SK-N-SH (cell line): ENCODE results near the gene ARHGAP44. TPM values are rescaled to one million over a fixed set of nuclear protein-coding genes. Genes with fewer than 3 reads are reported as not detected.

Experiments
- CTCF ChIA-PET: fragments of 300-600, 350-600 bp; formaldehyde crosslinking; extraction: SDS; loops from one replicate; lab custom pipeline; 2021; lab: Yijun Ruan, JAX
- POLR2A ChIA-PET: fragments of 350-600 bp; sonication (Branson Sonifier 250); formaldehyde crosslinking; extraction: SDS; loops from one replicate; lab custom pipeline; 2020; ENCODE audit warnings: antibody characterized with exemption, inconsistent platforms; lab: Yijun Ruan, JAX
- DNase-seq: peaks from one replicate; pipeline ENCODE4 v3.0.0; 2012
- H2AFZ ChIP-seq: fragments of 200-600 bp; sonication (generic); 2 replicates; pipeline ENCODE4 v1.8.1; 2016; ENCODE audit warnings: antibody characterized with exemption, mild to moderate bottlenecking, low read depth
- H3F3A ChIP-seq: fragments of 200-600 bp; sonication (generic); replicated peaks from 2 replicates; pipeline ENCODE3; 2016; ENCODE audit warnings: antibody characterized with exemption, mild to moderate bottlenecking; ENCODE audit not compliant: insufficient read depth
- H3K27ac ChIP-seq, 2 experiments: fragments of 200-500 bp in 1 of 2; fragments of 200-600 bp in 1 of 2; sonication (Bioruptor generic) in 1 of 2; sonication (generic), shearing (Covaris generic) in 1 of 2; 2 replicates each; pipeline versions ENCODE4 v1.5.1 to v1.6.1; 2014 to 2016; ENCODE audit warnings: low read depth in 2 of 2, inconsistent platforms in 1 of 2, low read length in 1 of 2, mild to moderate bottlenecking in 1 of 2, mixed read lengths in 1 of 2
- H3K27me3 ChIP-seq: fragments of 200-600 bp; sonication (generic), shearing (Covaris generic); 2 replicates; pipeline ENCODE4 v1.6.1; 2016; ENCODE audit warnings: mixed run types; ENCODE audit not compliant: insufficient read depth
- H3K36me3 ChIP-seq, 2 experiments: fragments of 200-500 bp in 1 of 2; fragments of 200-600 bp in 1 of 2; sonication (Bioruptor generic) in 1 of 2; sonication (generic) in 1 of 2; replicated peaks in 1 of 2; 2 replicates each; pipeline versions ENCODE3 to v1.5.1; 2014 to 2016; ENCODE audit warnings: low read length in 1 of 2, mild to moderate bottlenecking in 1 of 2; ENCODE audit not compliant: insufficient read depth in 2 of 2, control insufficient read depth in 1 of 2
- H3K4me1 ChIP-seq, 2 experiments: fragments of 200-500 bp in 1 of 2; fragments of 200-600 bp in 1 of 2; sonication (Bioruptor generic) in 1 of 2; sonication (generic), shearing (Covaris generic) in 1 of 2; 2 replicates each; pipeline versions ENCODE4 v1.5.1 to v1.6.1; 2014 to 2016; ENCODE audit warnings: low read depth in 1 of 2, low read length in 1 of 2, mixed run types in 1 of 2; ENCODE audit not compliant: insufficient read depth in 2 of 2, control insufficient read depth in 1 of 2
- H3K4me2 ChIP-seq: fragments of 200-600 bp; sonication (generic), shearing (Covaris generic); 2 replicates; pipeline ENCODE4 v1.6.1; 2017; ENCODE audit warnings: mixed run types
- H3K4me3 ChIP-seq, 2 experiments: fragments of 200-500 bp in 1 of 2; fragments of 200-600 bp in 1 of 2; sonication (Bioruptor generic) in 1 of 2; sonication (generic), shearing (Covaris generic) in 1 of 2; 2 replicates each; pipeline versions ENCODE4 v1.5.1 to v1.8.1; 2014 to 2016; ENCODE audit warnings: low read depth in 2 of 2, inconsistent platforms in 1 of 2, low read length in 1 of 2, mild to moderate bottlenecking in 1 of 2, mixed read lengths in 1 of 2, moderate library complexity in 1 of 2
- H3K79me2 ChIP-seq: fragments of 200-600 bp; sonication (generic); 2 replicates; pipeline ENCODE4 v1.8.1; 2017; ENCODE audit warnings: mild to moderate bottlenecking; ENCODE audit not compliant: insufficient read depth
- H3K9ac ChIP-seq: fragments of 200-600 bp; sonication (generic); 2 replicates; pipeline ENCODE4 v1.6.1; 2017; ENCODE audit warnings: mixed run types
- H3K9me2 ChIP-seq: fragments of 200-600 bp; sonication (generic); 2 replicates; pipeline ENCODE4 v1.6.1; 2017; ENCODE audit warnings: mixed run types
- H3K9me3 ChIP-seq: fragments of 200-600 bp; sonication (generic); 2 replicates; pipeline ENCODE4 v1.6.1; 2017; ENCODE audit warnings: mixed run types, mild to moderate bottlenecking, moderate library complexity
- H4K20me1 ChIP-seq: fragments of 200-600 bp; sonication (generic); 2 replicates; pipeline ENCODE4 v1.6.1; 2017; ENCODE audit warnings: mild to moderate bottlenecking, mixed run types; ENCODE audit not compliant: insufficient read depth
- CHD2 ChIP-seq: fragments of 150-350 bp; IDR thresholded peaks from 2 replicates; pipeline ENCODE4 v1.6.1; 2018; ENCODE audit warnings: low read length; ENCODE audit not compliant: partially characterized antibody
- EP300 ChIP-seq, 2 experiments: IDR thresholded peaks; 2 replicates each; pipeline versions ENCODE4 v1.4.0 to v1.6.1; 2012; ENCODE audit warnings: borderline replicate concordance in 1 of 2, low read depth in 1 of 2, low read length in 1 of 2
- EZH2phosphoT487 ChIP-seq: fragments of 200-600 bp; sonication (generic); IDR thresholded peaks from 2 replicates; pipeline ENCODE4 v1.6.1; 2017; ENCODE audit warnings: low read depth, mixed run types, mild to moderate bottlenecking, antibody characterized with exemption, moderate library complexity, borderline replicate concordance
- FOXM1 ChIP-seq: IDR thresholded peaks from 2 replicates; pipeline ENCODE4 v1.4.0; 2012; ENCODE audit warnings: low read depth, mild to moderate bottlenecking
- MXI1 ChIP-seq: IDR thresholded peaks from 2 replicates; pipeline ENCODE4 v1.6.1; 2012; ENCODE audit warnings: mild to moderate bottlenecking, low read depth, low read length, improper control_type of control experiment
- NFIC ChIP-seq: IDR thresholded peaks from 2 replicates; pipeline ENCODE4 v1.4.0; 2012; ENCODE audit warnings: borderline replicate concordance
- NRF1 ChIP-seq: IDR thresholded peaks from 2 replicates; pipeline ENCODE4 v1.6.1; 2012; ENCODE audit warnings: low read depth, mild to moderate bottlenecking, low read length
- POLR2AphosphoS5 ChIP-seq: IDR thresholded peaks from 2 replicates; pipeline ENCODE4 v1.6.1; 2012; ENCODE audit warnings: low read depth, low read length
- REST ChIP-seq: IDR thresholded peaks from 2 replicates; pipeline ENCODE4 v1.6.1; 2012; ENCODE audit warnings: mild to moderate bottlenecking, low read depth, low read length, moderate library complexity
- SIN3A ChIP-seq: IDR thresholded peaks from 2 replicates; pipeline ENCODE4 v1.6.1; 2012; ENCODE audit warnings: low read depth, mild to moderate bottlenecking, low read length, moderate library complexity, borderline replicate concordance
- TAF1 ChIP-seq: IDR thresholded peaks from 2 replicates; pipeline ENCODE4 v1.6.1; 2012; ENCODE audit warnings: low read depth, mild to moderate bottlenecking, low read length, moderate library complexity, borderline replicate concordance
- USF1 ChIP-seq: IDR thresholded peaks from 2 replicates; pipeline ENCODE4 v1.4.0; 2012; ENCODE audit warnings: low read depth, borderline replicate concordance
- WGBS: methylation state at CpG from one replicate; pipeline ENCODE4 v1.1.6; 2017; ENCODE audit warnings: low lambda C conversion rate; 5-methylcytosine and 5-hydroxymethylcytosine counted together
- polyA plus RNA-seq, 3 experiments: library from polyadenylated mRNA; depleted of rRNA; stranded (reverse); fragments of >200 nt; gene quantifications; 2 replicates each; pipeline ENCODE4 v1.2.3, GENCODE V29; 2012
- TF ChIP-seq, protein P1 (sequence below): IDR thresholded peaks from 2 replicates; pipeline ENCODE4 v1.4.0; 2012; ENCODE audit warnings: low read depth

The ARHGAP44 gene
- polyA plus RNA-seq, 1 of the 3 experiments (the other 2 are of a cell fraction), result 0.28 TPM

- no peak overlapping the region for H3K9ac ChIP-seq
- no peaks in the 10 kb centered on the region for H3K79me2 ChIP-seq
- H3F3A ChIP-seq, result no peaks in the 10 kb centered on the region
- H3K4me1 ChIP-seq, result no peaks in the 10 kb centered on the region
- H4K20me1 ChIP-seq, result no peaks in the 10 kb centered on the region; the same call in 1 of the 2 replicates
- TF ChIP-seq, protein P1, sequence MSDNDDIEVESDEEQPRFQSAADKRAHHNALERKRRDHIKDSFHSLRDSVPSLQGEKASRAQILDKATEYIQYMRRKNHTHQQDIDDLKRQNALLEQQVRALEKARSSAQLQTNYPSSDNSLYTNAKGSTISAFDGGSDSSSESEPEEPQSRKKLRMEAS, result no peak
- TF ChIP-seq CHD2 (no peak), FOXM1 (no peak), SIN3A (no peak), NFIC (no peak), EZH2phosphoT487 (no peak), EP300 (IDR thresholded peaks at IDR 0.05; ENCODE audit: borderline replicate concordance in 1 of 2, low read depth in 1 of 2, low read length in 1 of 2) (no peak), MXI1 (no peak), POLR2AphosphoS5 (no peak), REST (no peak), NRF1 (no peak)
- TF ChIP-seq, all 33 proteins: peak for 0
- POLR2A ChIA-PET, result interaction anchor here (1.3 to 1.6 kb wide), 2 partner anchors 12 to 19 kb away, joined by 3 to 6 read pairs; partner anchors contain the start of gene ELAC2
- H3K27me3 ChIP-seq, result no peaks in the 10 kb centered on the region
- H3K36me3 ChIP-seq, result peaks cover 29 to 94% of the 10 kb centered on the region in 2 experiments
- no peaks in the 10 kb centered on the region for H3K9me2 ChIP-seq
- CTCF ChIA-PET, result no interaction called here
- no peak overlapping the region for H2AFZ ChIP-seq
- DNase-seq, result no peak
- H3K27ac ChIP-seq, result no peak overlapping the region
- H3K9me3 ChIP-seq, result no peaks in the 10 kb centered on the region
- no peak overlapping the region for H3K4me2 ChIP-seq
- no peak overlapping the region for H3K4me3 ChIP-seq
- WGBS, result 91% methylated on average over 7 of the region's 8 CpGs
These were observed 209.2 kb downstream of the ARHGAP44 start for GRCh38 chr17:12998461-12998860.

GRCh38 chr17:12998874-12999273 is 209.6 kb downstream of the ARHGAP44 start:
- Histone ChIP-seq H2AFZ (no peak overlapping the region), H3K9me2 (no peaks in the 10 kb centered on the region), H3F3A (no peaks in the 10 kb centered on the region), H3K27ac (no peak overlapping the region), H3K27me3 (no peaks in the 10 kb centered on the region), H3K79me2 (no peaks in the 10 kb centered on the region), H4K20me1 (no peaks in the 10 kb centered on the region; the same call in 1 of the 2 replicates), H3K4me3 (no peak overlapping the region), H3K4me1 (no peaks in the 10 kb centered on the region), H3K9me3 (no peaks in the 10 kb centered on the region), H3K9ac (no peak overlapping the region), H3K4me2 (no peak overlapping the region), H3K36me3 (peaks cover 29 to 94% of the 10 kb centered on the region in 2 experiments)
- POLR2A ChIA-PET, result interaction anchor here (1.3 kb wide), 1 partner anchor 19 kb away, joined by 3 read pairs; the partner anchor contains the start of gene ELAC2
- no peak for DNase-seq
- TF ChIP-seq MXI1 (no peak), USF1 (no peak), TAF1 (no peak)
- CTCF ChIA-PET, result no interaction called here
- WGBS, result 96% methylated on average over 5 of the region's 5 CpGs
